ENCODE measurements around the gene KCNIP1.
"Not testable (repeated sequence)": the region's sequence is repeated elsewhere in the genome, so short reads cannot be mapped to it uniquely, and the experiment has no call there.

KCNIP1 gene

GRCh38 chr5:170752257-170753215, 248.7 kb downstream of the KCNIP1 start:
- no peaks in the 10 kb centered on the region for H3K36me3 Mint-ChIP-seq
- H3K27ac Mint-ChIP-seq: no peak overlapping the region
- H3K9me3 Mint-ChIP-seq: peaks cover 3% of the 10 kb centered on the region
- peaks cover 12% of the 10 kb centered on the region for H3K27me3 Mint-ChIP-seq
- H3K4me3 Mint-ChIP-seq: no peak overlapping the region
- no peak for ATAC-seq (ENCODE audit: low read depth)
- no peak for DNase-seq (ENCODE audit: low spot score in 2 of 2)
- H3K4me1 Mint-ChIP-seq: no peaks in the 10 kb centered on the region

- ATAC-seq (ENCODE audit: low read depth) (no peak), DNase-seq (ENCODE audit: low spot score in 2 of 2) (no peak)
- H3K4me1 Mint-ChIP-seq: no peaks in the 10 kb centered on the region
- H3K27ac Mint-ChIP-seq: no peak overlapping the region
- H3K36me3 Mint-ChIP-seq: no peaks in the 10 kb centered on the region
- no peak overlapping the region for H3K4me3 Mint-ChIP-seq
- peaks cover 9% of the 10 kb centered on the region for H3K27me3 Mint-ChIP-seq
- H3K9me3 Mint-ChIP-seq: peaks cover 3% of the 10 kb centered on the region
These were observed 249.5 kb downstream of the KCNIP1 start for GRCh38 chr5:170753311-170753710.

GRCh38 chr5:170754508-170754907, 250.7 kb downstream of the KCNIP1 start:
- ATAC-seq (ENCODE audit: low read depth); H3K4me1 Mint-ChIP-seq; DNase-seq (ENCODE audit: low spot score in 2 of 2); H3K4me3 Mint-ChIP-seq; H3K36me3 Mint-ChIP-seq; H3K27ac Mint-ChIP-seq; H3K9me3 Mint-ChIP-seq: not testable (repeated sequence)
- H3K27me3 Mint-ChIP-seq: peaks cover 13% of the 10 kb centered on the region

GRCh38 chr5:170755679-170756456, 252.0 kb downstream of the KCNIP1 start:
- Mint-ChIP-seq H3K4me1 (no peaks in the 10 kb centered on the region), H3K4me3 (no peak overlapping the region), H3K27ac (no peak overlapping the region), H3K27me3 (peaks cover 10% of the 10 kb centered on the region), H3K9me3 (peaks cover 3% of the 10 kb centered on the region), H3K36me3 (no peaks in the 10 kb centered on the region)
- DNase-seq (ENCODE audit: low spot score in 2 of 2): no peak
- ATAC-seq (ENCODE audit: low read depth): no peak

GRCh38 chr5:170756691-170757090, 252.9 kb downstream of the KCNIP1 start:
- no peak overlapping the region for H3K4me3 Mint-ChIP-seq
- H3K9me3 Mint-ChIP-seq: peaks cover 3% of the 10 kb centered on the region
- no peaks in the 10 kb centered on the region for H3K4me1 Mint-ChIP-seq
- ATAC-seq (ENCODE audit: low read depth) (no peak), DNase-seq (ENCODE audit: low spot score in 2 of 2) (no peak)
- peaks cover 11% of the 10 kb centered on the region for H3K27me3 Mint-ChIP-seq
- H3K27ac Mint-ChIP-seq: no peak overlapping the region
- H3K36me3 Mint-ChIP-seq: no peaks in the 10 kb centered on the region

GRCh38 chr5:170757182-170757601, 253.4 kb downstream of the KCNIP1 start:
- ATAC-seq (ENCODE audit: low read depth) (no peak), DNase-seq (ENCODE audit: low spot score in 2 of 2) (no peak)
- Mint-ChIP-seq H3K36me3 (no peaks in the 10 kb centered on the region), H3K9me3 (peaks cover 3% of the 10 kb centered on the region), H3K4me3 (no peak overlapping the region), H3K4me1 (no peaks in the 10 kb centered on the region), H3K27me3 (peaks cover 11% of the 10 kb centered on the region), H3K27ac (no peak overlapping the region)

GRCh38 chr5:170757669-170758068, 253.8 kb downstream of the KCNIP1 start:
- no peak overlapping the region for H3K27ac Mint-ChIP-seq
- no peaks in the 10 kb centered on the region for H3K36me3 Mint-ChIP-seq
- H3K9me3 Mint-ChIP-seq: peaks cover 3% of the 10 kb centered on the region
- ATAC-seq (ENCODE audit: low read depth) (no peak), DNase-seq (ENCODE audit: low spot score in 2 of 2) (no peak)
- H3K27me3 Mint-ChIP-seq: peaks cover 11% of the 10 kb centered on the region
- H3K4me1 Mint-ChIP-seq: no peaks in the 10 kb centered on the region
- no peak overlapping the region for H3K4me3 Mint-ChIP-seq

GRCh38 chr5:170758481-170758880, 254.7 kb downstream of the KCNIP1 start:
- Mint-ChIP-seq H3K36me3 (no peaks in the 10 kb centered on the region), H3K4me3 (no peak overlapping the region)

GRCh38 chr5:170760113-170760512, 256.3 kb downstream of the KCNIP1 start:
- peaks cover 11% of the 10 kb centered on the region for H3K27me3 Mint-ChIP-seq
- no peak overlapping the region for H3K27ac Mint-ChIP-seq
- no peak for ATAC-seq (ENCODE audit: low read depth)
- no peaks in the 10 kb centered on the region for H3K9me3 Mint-ChIP-seq
- H3K4me3 Mint-ChIP-seq: no peak overlapping the region
- no peak for DNase-seq (ENCODE audit: low spot score in 2 of 2)
- H3K36me3 Mint-ChIP-seq: no peaks in the 10 kb centered on the region
- H3K4me1 Mint-ChIP-seq: no peaks in the 10 kb centered on the region

More at GRCh38 chr5:170758481-170758880, 254.7 kb downstream of the KCNIP1 start:
- DNase-seq (ENCODE audit: low spot score in 2 of 2) (no peak), ATAC-seq (ENCODE audit: low read depth) (no peak)
- Mint-ChIP-seq H3K27ac (no peak overlapping the region), H3K27me3 (peaks cover 11% of the 10 kb centered on the region), H3K4me1 (no peaks in the 10 kb centered on the region), H3K9me3 (peaks cover 3% of the 10 kb centered on the region)

- peaks cover 11% of the 10 kb centered on the region for H3K27me3 Mint-ChIP-seq
- no peaks in the 10 kb centered on the region for H3K9me3 Mint-ChIP-seq
- DNase-seq (ENCODE audit: low spot score in 2 of 2) (no peak), ATAC-seq (ENCODE audit: low read depth) (no peak)
- H3K4me1 Mint-ChIP-seq: no peaks in the 10 kb centered on the region
- no peak overlapping the region for H3K4me3 Mint-ChIP-seq
- no peaks in the 10 kb centered on the region for H3K36me3 Mint-ChIP-seq
- H3K27ac Mint-ChIP-seq: no peak overlapping the region
These were observed 257.4 kb downstream of the KCNIP1 start for GRCh38 chr5:170761048-170761707.

GRCh38 chr5:170761708-170762066, 257.9 kb downstream of the KCNIP1 start:
- Mint-ChIP-seq H3K36me3 (no peaks in the 10 kb centered on the region), H3K9me3 (no peaks in the 10 kb centered on the region), H3K27ac (no peak overlapping the region), H3K27me3 (peaks cover 11% of the 10 kb centered on the region), H3K4me3 (no peak overlapping the region), H3K4me1 (no peaks in the 10 kb centered on the region)
- ATAC-seq (ENCODE audit: low read depth): no peak
- DNase-seq (ENCODE audit: low spot score in 2 of 2): no peak

- not testable (repeated sequence) for H3K9me3 Mint-ChIP-seq; H3K36me3 Mint-ChIP-seq; H3K27ac Mint-ChIP-seq; H3K4me1 Mint-ChIP-seq; ATAC-seq (ENCODE audit: low read depth); DNase-seq (ENCODE audit: low spot score in 2 of 2); H3K4me3 Mint-ChIP-seq
- peaks cover 11% of the 10 kb centered on the region for H3K27me3 Mint-ChIP-seq
These were observed 258.5 kb downstream of the KCNIP1 start for GRCh38 chr5:170762298-170762697.

GRCh38 chr5:170765868-170766267, 262.0 kb downstream of the KCNIP1 start:
- not testable (repeated sequence) for H3K4me1 Mint-ChIP-seq; H3K27me3 Mint-ChIP-seq; H3K4me3 Mint-ChIP-seq; H3K9me3 Mint-ChIP-seq; ATAC-seq (ENCODE audit: low read depth); H3K36me3 Mint-ChIP-seq; DNase-seq (ENCODE audit: low spot score in 2 of 2); H3K27ac Mint-ChIP-seq

GRCh38 chr5:170769246-170769645, 265.4 kb downstream of the KCNIP1 start:
- DNase-seq (ENCODE audit: low spot score in 2 of 2) (no peak), ATAC-seq (ENCODE audit: low read depth) (no peak)
- Mint-ChIP-seq H3K36me3 (peaks cover 1% of the 10 kb centered on the region), H3K9me3 (no peaks in the 10 kb centered on the region), H3K4me3 (no peak overlapping the region), H3K4me1 (no peaks in the 10 kb centered on the region), H3K27me3 (peaks cover 11% of the 10 kb centered on the region), H3K27ac (no peak overlapping the region)

All from memory B cell (primary cell).